ENCODE results near the gene MFSD12.
"Not testable (repeated sequence)": the region's sequence is repeated elsewhere in the genome, so short reads cannot be mapped to it uniquely, and the experiment has no call there.

The MFSD12 gene

DNA sequence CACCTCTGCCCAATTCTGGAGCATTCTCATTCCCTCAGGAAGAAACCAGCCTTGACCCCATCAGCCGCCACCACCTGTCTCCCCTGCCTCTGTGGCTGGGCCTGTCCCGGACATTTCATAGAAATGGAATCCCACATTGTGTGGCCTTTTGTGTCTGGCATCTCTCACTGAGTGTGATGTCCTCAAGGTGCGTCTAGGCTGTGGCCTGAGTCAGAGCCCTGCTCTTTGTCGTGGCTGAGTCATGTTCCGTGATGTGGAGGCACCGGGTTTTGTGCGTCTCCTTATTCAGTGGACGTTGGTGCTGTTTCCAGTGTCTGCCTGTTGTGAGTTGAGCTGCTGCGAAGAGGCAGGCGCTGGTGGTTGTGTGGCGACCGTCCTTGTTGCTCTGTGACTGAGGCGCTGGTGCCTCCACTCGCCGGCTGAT lies 47.8 kb downstream of the MFSD12 start:
- Histone ChIP-seq H3K9ac (ENCODE audit: low read length) (no peak overlapping the region), H2AFZ (ENCODE audit: low read depth, low read length, severe bottlenecking) (no peak overlapping the region), H3K27me3 (ENCODE audit: low read length) (no peaks in the 10 kb centered on the region), H3K4me2 (ENCODE audit: low read depth, low read length, poor library complexity, severe bottlenecking) (no peak overlapping the region), H3K27ac (ENCODE audit: low read depth, low read length) (no peak overlapping the region), H3K9me2 (replicated peaks; ENCODE audit: insufficient read depth, low read length) (no peaks in the 10 kb centered on the region), H3F3A (ENCODE audit: insufficient read depth) (no peaks in the 10 kb centered on the region), H4K20me1 (ENCODE audit: low read depth, low read length) (no peaks in the 10 kb centered on the region), H3K4me3 (ENCODE audit: insufficient read depth, low read length, poor library complexity, severe bottlenecking) (no peak overlapping the region), H3K9me3 (ENCODE audit: insufficient read depth, low read length) (no peaks in the 10 kb centered on the region), H3K79me2 (ENCODE audit: insufficient read depth, low read length) (peaks cover 77% of the 10 kb centered on the region), H3K36me3 (ENCODE audit: low read length) (no peaks in the 10 kb centered on the region)
- TF ChIP-seq, protein P1, sequence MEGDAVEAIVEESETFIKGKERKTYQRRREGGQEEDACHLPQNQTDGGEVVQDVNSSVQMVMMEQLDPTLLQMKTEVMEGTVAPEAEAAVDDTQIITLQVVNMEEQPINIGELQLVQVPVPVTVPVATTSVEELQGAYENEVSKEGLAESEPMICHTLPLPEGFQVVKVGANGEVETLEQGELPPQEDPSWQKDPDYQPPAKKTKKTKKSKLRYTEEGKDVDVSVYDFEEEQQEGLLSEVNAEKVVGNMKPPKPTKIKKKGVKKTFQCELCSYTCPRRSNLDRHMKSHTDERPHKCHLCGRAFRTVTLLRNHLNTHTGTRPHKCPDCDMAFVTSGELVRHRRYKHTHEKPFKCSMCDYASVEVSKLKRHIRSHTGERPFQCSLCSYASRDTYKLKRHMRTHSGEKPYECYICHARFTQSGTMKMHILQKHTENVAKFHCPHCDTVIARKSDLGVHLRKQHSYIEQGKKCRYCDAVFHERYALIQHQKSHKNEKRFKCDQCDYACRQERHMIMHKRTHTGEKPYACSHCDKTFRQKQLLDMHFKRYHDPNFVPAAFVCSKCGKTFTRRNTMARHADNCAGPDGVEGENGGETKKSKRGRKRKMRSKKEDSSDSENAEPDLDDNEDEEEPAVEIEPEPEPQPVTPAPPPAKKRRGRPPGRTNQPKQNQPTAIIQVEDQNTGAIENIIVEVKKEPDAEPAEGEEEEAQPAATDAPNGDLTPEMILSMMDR (IDR thresholded peaks at IDR 0.05; ENCODE audit: insufficient read depth, low read length, poor library complexity, severe bottlenecking): no peak
- TF ChIP-seq EZH2phosphoT487 (conservative IDR thresholded peaks at IDR 0.05; ENCODE audit: low read length): no peak

DNA sequence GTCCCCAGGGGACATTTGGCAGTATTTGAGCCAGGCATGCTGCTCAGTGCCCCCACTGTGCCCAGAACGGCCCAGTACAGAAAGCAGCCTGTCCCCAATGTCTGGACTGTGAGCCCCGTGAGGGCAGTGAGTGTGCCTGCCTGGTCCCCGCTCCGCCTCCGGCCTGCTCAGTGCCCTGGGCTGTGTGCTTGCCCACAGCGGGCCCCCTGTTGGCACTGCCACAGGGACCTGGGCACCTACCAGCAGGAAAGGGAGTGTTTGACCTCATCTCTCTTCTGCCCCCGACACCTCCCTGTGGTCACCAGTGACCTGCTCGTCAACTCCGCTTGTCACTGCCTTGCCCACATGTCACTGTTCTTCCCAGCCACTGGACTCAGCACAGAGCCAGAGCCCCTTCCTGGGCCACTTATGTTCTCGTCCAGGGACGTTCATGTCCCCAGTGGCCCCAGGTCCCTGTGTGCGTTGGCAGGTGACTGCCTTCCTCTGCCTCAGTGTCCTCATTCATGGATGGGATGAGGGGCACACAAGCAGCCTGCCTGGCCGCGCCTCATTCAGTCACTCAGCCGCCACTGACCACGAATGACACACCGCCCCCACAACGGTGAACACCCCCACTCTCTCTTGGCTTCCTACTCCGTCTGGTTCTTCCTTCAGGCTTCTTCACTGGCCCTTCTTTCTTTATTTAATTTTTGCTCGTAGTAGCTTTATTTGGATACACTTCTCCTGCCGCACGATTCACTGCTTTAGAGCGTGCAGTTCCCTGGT lies 48.4 kb downstream of the MFSD12 start:
- no peak for TF ChIP-seq EZH2phosphoT487 (conservative IDR thresholded peaks at IDR 0.05; ENCODE audit: low read length)
- TF ChIP-seq, protein P1 (IDR thresholded peaks at IDR 0.05; ENCODE audit: insufficient read depth, low read length, poor library complexity, severe bottlenecking): no peak
- no peaks in the 10 kb centered on the region for H3K27me3 ChIP-seq (ENCODE audit: low read length)
- no peak overlapping the region for H2AFZ ChIP-seq (ENCODE audit: low read depth, low read length, severe bottlenecking)
- peaks cover 76% of the 10 kb centered on the region for H3K79me2 ChIP-seq (ENCODE audit: insufficient read depth, low read length)
- no peak overlapping the region for H3K9ac ChIP-seq (ENCODE audit: low read length)
- no peaks in the 10 kb centered on the region for H4K20me1 ChIP-seq (ENCODE audit: low read depth, low read length)
- no peak overlapping the region for H3K4me2 ChIP-seq (ENCODE audit: low read depth, low read length, poor library complexity, severe bottlenecking)
- no peaks in the 10 kb centered on the region for H3K9me2 ChIP-seq (replicated peaks; ENCODE audit: insufficient read depth, low read length)
- H3K9me3 ChIP-seq (ENCODE audit: insufficient read depth, low read length): no peaks in the 10 kb centered on the region
- no peaks in the 10 kb centered on the region for H3K36me3 ChIP-seq (ENCODE audit: low read length)
- no peaks in the 10 kb centered on the region; the same call in 1 of the 2 replicates for H3F3A ChIP-seq (ENCODE audit: insufficient read depth)
- no peak overlapping the region for H3K4me3 ChIP-seq (ENCODE audit: insufficient read depth, low read length, poor library complexity, severe bottlenecking)
- no peak overlapping the region for H3K27ac ChIP-seq (ENCODE audit: low read depth, low read length)

DNA sequence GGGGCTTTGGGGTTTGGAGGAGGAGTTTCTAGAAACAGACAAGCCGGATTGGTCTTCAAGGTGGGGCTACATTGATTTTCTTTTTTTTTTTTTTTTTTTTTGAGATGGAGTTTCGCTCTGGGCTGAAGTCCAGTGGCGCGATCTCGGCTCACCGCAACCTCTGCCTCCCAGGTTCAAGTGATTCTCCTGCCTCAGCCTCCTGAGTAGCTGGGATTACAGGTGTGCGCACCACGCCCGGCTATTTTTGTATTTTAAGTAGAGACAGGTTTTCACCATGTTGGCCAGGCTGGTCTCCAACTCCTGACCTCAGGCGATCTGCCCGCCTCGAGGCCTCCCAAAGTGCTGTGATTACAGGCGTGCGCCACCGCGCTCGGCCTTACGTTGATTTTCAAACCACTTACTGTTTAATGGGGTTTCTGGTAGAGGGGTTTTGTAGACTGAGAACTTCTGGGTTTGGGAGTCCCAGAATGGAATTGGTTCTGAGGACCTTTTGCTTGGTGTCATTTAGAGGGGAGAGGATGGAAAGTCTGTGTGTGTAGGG lies 49.2 kb downstream of the MFSD12 start:
- H3K9me2 ChIP-seq (replicated peaks; ENCODE audit: insufficient read depth, low read length); H3K9me3 ChIP-seq (ENCODE audit: insufficient read depth, low read length); H3F3A ChIP-seq (ENCODE audit: insufficient read depth); H3K36me3 ChIP-seq (ENCODE audit: low read length); H4K20me1 ChIP-seq (ENCODE audit: low read depth, low read length); H3K27ac ChIP-seq (ENCODE audit: low read depth, low read length); H3K4me2 ChIP-seq (ENCODE audit: low read depth, low read length, poor library complexity, severe bottlenecking); H3K9ac ChIP-seq (ENCODE audit: low read length); H3K4me3 ChIP-seq (ENCODE audit: insufficient read depth, low read length, poor library complexity, severe bottlenecking); H2AFZ ChIP-seq (ENCODE audit: low read depth, low read length, severe bottlenecking); H3K27me3 ChIP-seq (ENCODE audit: low read length): not testable (repeated sequence)
- H3K79me2 ChIP-seq (ENCODE audit: insufficient read depth, low read length): peaks cover 69% of the 10 kb centered on the region
